PC-3 (cell line): Measurements from ENCODE around the gene PPT1.

ENCODE experiments used
- EZH2 ChIP-seq: fragments of 300-600 bp; sonication (generic); IDR thresholded peaks from one replicate; pipeline ENCODE4 v1.6.1; 2017; ENCODE audit warnings: antibody characterized with exemption, mild to moderate bottlenecking, low read length; ENCODE audit not compliant: unreplicated experiment
- EZH2phosphoT487 ChIP-seq: fragments of 300-600 bp; sonication (generic); IDR thresholded peaks from 2 replicates; pipeline ENCODE4 v1.6.1; 2018; ENCODE audit warnings: mild to moderate bottlenecking, antibody characterized with exemption, low read length, borderline replicate concordance
- TF ChIP-seq, protein P1 (sequence below): fragments of 300-600 bp; sonication (generic); conservative IDR thresholded peaks from 2 replicates; pipeline ENCODE4 v1.5.1; 2017; ENCODE audit warnings: antibody characterized with exemption, low read depth, mild to moderate bottlenecking, low read length

DNA sequence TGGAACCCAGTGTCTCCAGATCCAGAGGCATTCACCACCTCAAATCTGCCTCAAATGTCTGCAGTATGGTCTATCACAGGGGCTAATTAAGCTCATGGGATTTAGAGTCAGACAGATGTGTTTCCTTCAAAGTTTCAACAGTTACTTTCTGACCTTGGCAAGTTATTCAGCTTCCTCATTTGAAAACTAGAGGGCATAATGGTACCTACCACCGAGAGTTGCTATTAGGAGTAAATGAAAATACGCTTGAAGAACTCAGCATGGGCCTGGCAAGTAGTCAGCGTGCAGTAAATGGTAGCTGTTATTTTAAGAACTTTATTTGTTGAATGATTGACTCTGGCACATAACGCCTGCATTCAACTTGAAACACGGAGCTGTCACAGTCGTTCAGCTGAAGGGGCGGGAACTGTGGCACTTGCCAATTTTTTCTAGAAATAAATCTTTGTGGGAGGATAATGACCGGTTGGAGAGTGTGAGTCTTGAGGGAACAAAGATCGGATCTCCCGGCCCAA is 57.8 kb downstream of the PPT1 start:
- TF ChIP-seq, protein P1, sequence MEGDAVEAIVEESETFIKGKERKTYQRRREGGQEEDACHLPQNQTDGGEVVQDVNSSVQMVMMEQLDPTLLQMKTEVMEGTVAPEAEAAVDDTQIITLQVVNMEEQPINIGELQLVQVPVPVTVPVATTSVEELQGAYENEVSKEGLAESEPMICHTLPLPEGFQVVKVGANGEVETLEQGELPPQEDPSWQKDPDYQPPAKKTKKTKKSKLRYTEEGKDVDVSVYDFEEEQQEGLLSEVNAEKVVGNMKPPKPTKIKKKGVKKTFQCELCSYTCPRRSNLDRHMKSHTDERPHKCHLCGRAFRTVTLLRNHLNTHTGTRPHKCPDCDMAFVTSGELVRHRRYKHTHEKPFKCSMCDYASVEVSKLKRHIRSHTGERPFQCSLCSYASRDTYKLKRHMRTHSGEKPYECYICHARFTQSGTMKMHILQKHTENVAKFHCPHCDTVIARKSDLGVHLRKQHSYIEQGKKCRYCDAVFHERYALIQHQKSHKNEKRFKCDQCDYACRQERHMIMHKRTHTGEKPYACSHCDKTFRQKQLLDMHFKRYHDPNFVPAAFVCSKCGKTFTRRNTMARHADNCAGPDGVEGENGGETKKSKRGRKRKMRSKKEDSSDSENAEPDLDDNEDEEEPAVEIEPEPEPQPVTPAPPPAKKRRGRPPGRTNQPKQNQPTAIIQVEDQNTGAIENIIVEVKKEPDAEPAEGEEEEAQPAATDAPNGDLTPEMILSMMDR, result peak; percentile 32; the same call in 1 of the 2 replicates
- no peak for TF ChIP-seq EZH2
- no peak for TF ChIP-seq EZH2phosphoT487
